ENCODE measurements around the gene ENKD1.

ENKD1 gene

GRCh38 chr16:67663877-67664222, 2.7 kb downstream of the ENKD1 start:
- Histone ChIP-seq H2BK120ac (ENCODE audit: low read depth, low read length) (peak overlapping the region; percentile 36), H3K23ac (ENCODE audit: low read depth, low read length, poor library complexity) (no peak overlapping the region), H2BK5ac (ENCODE audit: low read length) (no peak overlapping the region), H3K9me3 (replicated peaks in 1 of 2; ENCODE audit: control insufficient read depth in 2 of 2, insufficient read depth in 1 of 2, low read depth in 1 of 2, low read length in 2 of 2) (no peaks in the 10 kb centered on the region), H3K18ac (ENCODE audit: low read length) (peak overlapping the region; percentile 19), H3K14ac (ENCODE audit: low read length) (no peak overlapping the region), H3K4me3 (ENCODE audit: low read length in 2 of 2) (no peak overlapping the region), H3K27ac (replicated peaks; ENCODE audit: low read length) (no peak overlapping the region), H3K79me1 (ENCODE audit: low read depth, low read length) (peaks cover 10% of the 10 kb centered on the region), H3K36me3 (replicated peaks in 1 of 2; ENCODE audit: control insufficient read depth in 2 of 2, insufficient read depth in 2 of 2, low read length in 2 of 2) (peaks cover 11 to 38% of the 10 kb centered on the region in 2 donors), H2AFZ (ENCODE audit: low read length) (no peak overlapping the region), H2AK5ac (ENCODE audit: low read depth, low read length) (no peak overlapping the region), H3K4me2 (ENCODE audit: insufficient read depth, low read length, poor library complexity, severe bottlenecking) (no peak overlapping the region), H4K91ac (ENCODE audit: low read depth, low read length, poor library complexity) (no peak overlapping the region), H3K9ac (ENCODE audit: low read depth, low read length, poor library complexity) (peak overlapping the region; percentile 50), H3K4me1 (ENCODE audit: control insufficient read depth in 2 of 2, insufficient read depth in 1 of 2, low read depth in 1 of 2, low read length in 2 of 2) (peaks cover 17 to 29% of the 10 kb centered on the region in 2 donors), H2BK12ac (ENCODE audit: low read length) (peak overlapping the region; percentile 14), H3K27me3 (ENCODE audit: control insufficient read depth in 3 of 3, insufficient read depth in 3 of 3, low read depth in 1 of 3, low read length in 3 of 3) (peaks cover 0 to 2% (median 0%) of the 10 kb centered on the region in 3 experiments), H4K8ac (ENCODE audit: low read depth, low read length) (no peak overlapping the region), H3K4ac (ENCODE audit: low read length) (no peak overlapping the region), H2BK15ac (ENCODE audit: low read length) (no peak overlapping the region)
- DNase-seq (ENCODE audit: low spot score), result no peak
- WGBS, 2 donors (ENCODE audit: extremely low coverage in 2 of 2, insufficient read length in 2 of 2, insufficient replicate concordance in 1 of 2), result no CpG with 5 or more reads among the region's 6 CpGs

GRCh38 chr16:67663151-67663876, 3.2 kb downstream of the ENKD1 start:
- no peaks in the 10 kb centered on the region for H3K9me3 ChIP-seq (replicated peaks in 1 of 2; ENCODE audit: control insufficient read depth in 2 of 2, insufficient read depth in 1 of 2, low read depth in 1 of 2, low read length in 2 of 2)
- peak overlapping the region; percentile 12 for H2BK15ac ChIP-seq (ENCODE audit: low read length)
- peak overlapping the region; percentile 17 for H2BK12ac ChIP-seq (ENCODE audit: low read length)
- no peak overlapping the region for H3K27ac ChIP-seq (replicated peaks; ENCODE audit: low read length)
- no peak for DNase-seq (ENCODE audit: low spot score)
- H3K18ac ChIP-seq (ENCODE audit: low read length), result no peak overlapping the region
- no peak overlapping the region for H3K4me3 ChIP-seq (ENCODE audit: low read length in 2 of 2)
- no peak overlapping the region for H3K14ac ChIP-seq (ENCODE audit: low read length)
- peak overlapping the region; percentile 15 for H3K4ac ChIP-seq (ENCODE audit: low read length)
- no peak overlapping the region for H3K4me2 ChIP-seq (ENCODE audit: insufficient read depth, low read length, poor library complexity, severe bottlenecking)
- no peak overlapping the region for H2AK5ac ChIP-seq (ENCODE audit: low read depth, low read length)
- peaks cover 10% of the 10 kb centered on the region for H3K79me1 ChIP-seq (ENCODE audit: low read depth, low read length)
- peak overlapping the region; percentile 36 for H2BK120ac ChIP-seq (ENCODE audit: low read depth, low read length)
- WGBS, 2 donors (ENCODE audit: extremely low coverage in 2 of 2, insufficient read length in 2 of 2, insufficient replicate concordance in 1 of 2), result no CpG with 5 or more reads among the region's 25 CpGs
- H4K8ac ChIP-seq (ENCODE audit: low read depth, low read length), result no peak overlapping the region
- H2BK5ac ChIP-seq (ENCODE audit: low read length), result no peak overlapping the region
- H3K23ac ChIP-seq (ENCODE audit: low read depth, low read length, poor library complexity), result no peak overlapping the region
- peaks cover 0 to 2% (median 0%) of the 10 kb centered on the region in 3 experiments for H3K27me3 ChIP-seq (ENCODE audit: control insufficient read depth in 3 of 3, insufficient read depth in 3 of 3, low read depth in 1 of 3, low read length in 3 of 3)
- H4K91ac ChIP-seq (ENCODE audit: low read depth, low read length, poor library complexity), result peak overlapping the region; percentile 8
- no peak overlapping the region for H3K9ac ChIP-seq (ENCODE audit: low read depth, low read length, poor library complexity)
- H3K36me3 ChIP-seq (replicated peaks in 1 of 2; ENCODE audit: control insufficient read depth in 2 of 2, insufficient read depth in 2 of 2, low read length in 2 of 2), result peaks cover 11 to 43% of the 10 kb centered on the region in 2 donors
- H2AFZ ChIP-seq (ENCODE audit: low read length), result no peak overlapping the region
- H3K4me1 ChIP-seq (ENCODE audit: control insufficient read depth in 2 of 2, insufficient read depth in 1 of 2, low read depth in 1 of 2, low read length in 2 of 2), result peaks cover 17 to 29% of the 10 kb centered on the region in 2 donors

- Histone ChIP-seq H3K4me3 (ENCODE audit: low read length in 2 of 2) (no peak overlapping the region), H2BK120ac (ENCODE audit: low read depth, low read length) (no peak overlapping the region), H2BK15ac (ENCODE audit: low read length) (no peak overlapping the region), H3K27me3 (ENCODE audit: control insufficient read depth in 3 of 3, insufficient read depth in 3 of 3, low read depth in 1 of 3, low read length in 3 of 3) (peaks cover 0 to 2% (median 0%) of the 10 kb centered on the region in 3 experiments), H3K14ac (ENCODE audit: low read length) (no peak overlapping the region), H3K36me3 (replicated peaks in 1 of 2; ENCODE audit: control insufficient read depth in 2 of 2, insufficient read depth in 2 of 2, low read length in 2 of 2) (peaks cover 11 to 50% of the 10 kb centered on the region in 2 donors), H3K18ac (ENCODE audit: low read length) (no peak overlapping the region), H3K9ac (ENCODE audit: low read depth, low read length, poor library complexity) (no peak overlapping the region), H3K23ac (ENCODE audit: low read depth, low read length, poor library complexity) (no peak overlapping the region), H3K4me2 (ENCODE audit: insufficient read depth, low read length, poor library complexity, severe bottlenecking) (no peak overlapping the region), H4K91ac (ENCODE audit: low read depth, low read length, poor library complexity) (no peak overlapping the region), H2BK5ac (ENCODE audit: low read length) (no peak overlapping the region), H3K4ac (ENCODE audit: low read length) (no peak overlapping the region), H4K8ac (ENCODE audit: low read depth, low read length) (no peak overlapping the region), H2AFZ (ENCODE audit: low read length) (no peak overlapping the region), H3K4me1 (ENCODE audit: control insufficient read depth in 2 of 2, insufficient read depth in 1 of 2, low read depth in 1 of 2, low read length in 2 of 2) (peaks cover 15 to 25% of the 10 kb centered on the region in 2 donors), H2AK5ac (ENCODE audit: low read depth, low read length) (no peak overlapping the region), H3K9me3 (replicated peaks in 1 of 2; ENCODE audit: control insufficient read depth in 2 of 2, insufficient read depth in 1 of 2, low read depth in 1 of 2, low read length in 2 of 2) (no peaks in the 10 kb centered on the region), H3K27ac (replicated peaks; ENCODE audit: low read length) (no peak overlapping the region), H3K79me1 (ENCODE audit: low read depth, low read length) (peaks cover 10% of the 10 kb centered on the region), H2BK12ac (ENCODE audit: low read length) (no peak overlapping the region)
- DNase-seq (ENCODE audit: low spot score), result no peak
Observed at GRCh38 chr16:67662653-67663010, 3.9 kb downstream of the ENKD1 start.

- Histone ChIP-seq H3K18ac (ENCODE audit: low read length) (no peak overlapping the region), H2BK5ac (ENCODE audit: low read length) (no peak overlapping the region), H4K8ac (ENCODE audit: low read depth, low read length) (no peak overlapping the region), H3K4me3 (ENCODE audit: low read length in 2 of 2) (peak overlapping the region in 1 of 2 donors; percentile 70), H3K27me3 (ENCODE audit: control insufficient read depth in 3 of 3, insufficient read depth in 3 of 3, low read depth in 1 of 3, low read length in 3 of 3) (peaks cover 0 to 2% (median 0%) of the 10 kb centered on the region in 3 experiments), H2BK12ac (ENCODE audit: low read length) (no peak overlapping the region), H3K9ac (ENCODE audit: low read depth, low read length, poor library complexity) (no peak overlapping the region), H2BK15ac (ENCODE audit: low read length) (no peak overlapping the region), H3K27ac (replicated peaks; ENCODE audit: low read length) (no peak overlapping the region), H3K79me1 (ENCODE audit: low read depth, low read length) (peaks cover 10% of the 10 kb centered on the region), H3K9me3 (replicated peaks in 1 of 2; ENCODE audit: control insufficient read depth in 2 of 2, insufficient read depth in 1 of 2, low read depth in 1 of 2, low read length in 2 of 2) (no peaks in the 10 kb centered on the region), H2AK5ac (ENCODE audit: low read depth, low read length) (peak overlapping the region; percentile 32), H3K14ac (ENCODE audit: low read length) (no peak overlapping the region), H3K23ac (ENCODE audit: low read depth, low read length, poor library complexity) (peak overlapping the region; percentile 59), H4K91ac (ENCODE audit: low read depth, low read length, poor library complexity) (no peak overlapping the region), H2AFZ (ENCODE audit: low read length) (no peak overlapping the region), H3K4me2 (ENCODE audit: insufficient read depth, low read length, poor library complexity, severe bottlenecking) (no peak overlapping the region), H3K4me1 (ENCODE audit: control insufficient read depth in 2 of 2, insufficient read depth in 1 of 2, low read depth in 1 of 2, low read length in 2 of 2) (peaks cover 10 to 19% of the 10 kb centered on the region in 2 donors), H3K4ac (ENCODE audit: low read length) (no peak overlapping the region), H2BK120ac (ENCODE audit: low read depth, low read length) (no peak overlapping the region), H3K36me3 (replicated peaks in 1 of 2; ENCODE audit: control insufficient read depth in 2 of 2, insufficient read depth in 2 of 2, low read length in 2 of 2) (peaks cover 11 to 56% of the 10 kb centered on the region in 2 donors)
- no peak for DNase-seq (ENCODE audit: low spot score)
- no CpG with 5 or more reads among the region's 34 CpGs for WGBS, 2 donors (ENCODE audit: extremely low coverage in 2 of 2, insufficient read length in 2 of 2, insufficient replicate concordance in 1 of 2)
Observed at GRCh38 chr16:67661886-67662652, 4.5 kb downstream of the ENKD1 start.

All from neuronal stem cell (in vitro differentiated cells).